ENCODE measurements around the gene LYRM2.

DNA sequence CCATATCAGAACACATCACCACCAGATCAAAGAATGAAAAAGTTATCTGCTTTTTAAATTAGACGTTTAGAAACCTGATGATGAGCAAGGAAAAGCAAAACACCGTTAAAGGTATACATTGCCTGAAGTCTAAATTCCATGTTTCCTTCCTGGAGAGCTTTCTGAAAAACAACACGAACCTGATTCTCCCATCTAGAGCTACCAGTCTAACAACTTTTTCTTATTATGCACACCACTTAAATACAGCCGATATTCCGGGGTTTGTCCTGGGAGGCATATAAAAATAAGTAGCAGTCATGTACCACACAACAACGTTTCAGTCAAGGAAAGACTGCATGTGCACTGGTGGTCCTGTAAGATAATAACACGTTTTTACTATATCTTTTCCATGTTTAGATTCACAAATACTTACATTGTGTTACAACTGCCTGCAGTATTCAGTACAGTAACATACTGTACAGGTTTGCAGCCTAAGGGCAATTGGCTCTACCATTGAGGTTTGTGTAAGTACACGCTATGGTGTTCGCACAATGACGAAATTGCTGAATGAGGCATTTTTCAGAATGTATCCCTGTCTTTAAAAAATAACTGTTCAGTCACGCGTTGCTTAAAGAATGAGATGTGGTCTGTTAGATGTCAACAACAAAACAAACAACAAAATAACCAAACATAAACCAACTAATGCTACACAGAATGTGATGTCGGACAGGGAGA is 19.1 kb upstream of the LYRM2 start:
- TF ChIP-seq CTCF (IDR thresholded peaks at IDR 0.05; ENCODE audit: insufficient read depth, low read length, poor library complexity, severe bottlenecking) (no peak), EZH2phosphoT487 (conservative IDR thresholded peaks at IDR 0.05; ENCODE audit: low read length) (no peak)

Data from SU-DHL-6 (cell line).